Stimulated activated CD8-positive, alpha-beta memory T cell treated with anti-CD3 and anti-CD28 coated beads, Interleukin-7, amount 100 ng/mL, for 1 hour (primary cell): ENCODE data around the gene PCSK2.

Experiments
- DNase-seq, 2 donors: peaks; one replicate each; pipeline ENCODE4 v3.0.0-alpha.2; 2020; ENCODE audit warnings: low read depth in 2 of 2

PCSK2 gene

DNA sequence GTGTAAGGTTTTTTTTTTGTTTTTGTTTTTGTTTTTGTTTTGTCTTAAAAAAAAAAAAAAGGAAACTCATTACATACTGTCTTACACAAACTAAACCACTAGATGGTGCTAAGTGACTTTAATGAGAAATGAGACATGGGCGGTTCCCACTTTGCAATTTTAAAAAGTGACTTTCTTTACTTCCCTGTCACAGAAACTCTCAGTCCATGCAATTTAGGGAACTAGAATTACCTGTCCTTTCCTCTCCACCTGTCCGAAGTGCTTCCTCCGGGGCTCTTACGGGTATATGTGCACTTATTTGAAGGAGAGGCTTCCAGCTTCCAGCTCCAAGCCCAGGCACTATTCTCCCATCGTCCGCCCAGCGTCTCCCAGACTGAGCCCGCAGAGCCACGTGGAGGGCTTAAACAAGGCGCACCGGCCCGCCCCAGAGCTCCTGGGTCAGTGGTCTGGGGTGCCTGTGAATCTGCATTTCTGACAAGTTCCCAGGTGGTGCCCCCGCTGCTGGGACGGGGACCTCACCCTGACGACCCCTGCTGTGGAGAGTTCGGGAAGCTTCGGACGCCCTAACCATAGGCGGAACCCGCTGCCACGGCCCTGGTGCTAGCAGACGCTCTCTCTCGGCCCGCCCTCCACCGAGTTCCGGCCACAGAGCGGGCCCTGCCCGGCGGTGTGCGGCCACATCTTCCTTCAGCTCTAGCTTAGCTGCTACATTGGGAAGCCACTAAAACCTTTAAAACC lies 278.2 kb downstream of the PCSK2 start:
- peak in 1 of 2 donors; percentile 26 for DNase-seq

DNA sequence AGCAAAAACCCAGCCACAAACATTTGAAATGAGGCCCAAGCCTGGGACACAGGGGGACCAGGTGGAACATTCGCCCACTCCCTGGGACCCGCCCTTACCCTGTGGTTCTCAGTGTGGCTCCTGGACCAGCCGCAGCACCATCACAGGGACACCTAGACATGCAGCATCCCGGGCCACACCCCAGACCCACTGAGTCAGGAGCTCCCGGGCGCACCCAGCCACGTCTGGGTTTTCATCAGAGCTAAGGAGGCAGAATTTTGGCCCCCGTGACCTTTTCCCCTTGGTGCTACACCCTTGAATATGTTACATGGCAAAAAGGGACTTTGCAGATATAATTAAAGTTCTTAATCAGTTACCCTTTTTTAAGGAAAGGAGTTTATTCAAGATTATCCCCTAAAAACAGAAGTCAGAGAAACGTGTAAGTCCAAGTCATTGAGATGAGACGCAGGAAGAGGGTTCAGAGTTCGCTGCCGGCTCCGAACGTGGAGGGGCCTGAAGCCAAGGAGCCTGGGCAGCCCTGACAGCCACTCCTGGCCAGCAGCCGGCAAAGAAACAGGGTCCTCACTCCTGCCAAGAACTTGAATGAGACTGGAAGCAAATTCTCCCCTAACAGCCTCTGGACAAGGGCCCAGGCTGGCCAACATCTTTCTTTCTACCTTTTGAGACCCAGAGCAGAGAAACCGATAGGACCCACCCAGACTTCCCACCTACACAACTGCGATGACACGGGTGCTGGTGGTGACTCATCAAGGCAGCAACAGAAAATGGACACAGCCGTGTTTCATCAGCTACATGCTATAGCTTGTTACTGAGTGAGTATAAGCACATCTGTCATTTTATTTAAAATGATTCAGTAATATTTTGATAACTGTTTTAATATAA lies 279.0 kb downstream of the PCSK2 start:
- peak in 1 of 2 donors; percentile 9 for DNase-seq

DNA sequence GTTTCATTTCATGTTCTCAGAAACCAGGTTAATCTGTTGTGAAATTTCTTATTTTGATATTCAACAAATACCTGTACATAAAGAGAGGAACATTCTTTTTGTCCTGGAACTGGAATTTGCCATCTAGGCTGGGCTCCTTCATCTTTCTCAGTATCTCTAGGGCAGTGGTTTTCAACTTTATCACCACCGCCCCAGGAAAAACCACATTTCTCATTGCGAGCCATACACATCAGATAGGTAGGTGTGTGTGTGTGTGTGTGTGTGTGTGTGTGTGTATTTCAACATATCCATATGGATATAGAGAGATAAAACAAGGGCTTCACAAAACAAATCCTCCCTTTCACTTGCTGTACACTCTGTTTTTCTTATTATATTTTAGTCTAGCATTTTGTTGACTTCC lies 280.2 kb downstream of the PCSK2 start:
- DNase-seq: no peak

DNA sequence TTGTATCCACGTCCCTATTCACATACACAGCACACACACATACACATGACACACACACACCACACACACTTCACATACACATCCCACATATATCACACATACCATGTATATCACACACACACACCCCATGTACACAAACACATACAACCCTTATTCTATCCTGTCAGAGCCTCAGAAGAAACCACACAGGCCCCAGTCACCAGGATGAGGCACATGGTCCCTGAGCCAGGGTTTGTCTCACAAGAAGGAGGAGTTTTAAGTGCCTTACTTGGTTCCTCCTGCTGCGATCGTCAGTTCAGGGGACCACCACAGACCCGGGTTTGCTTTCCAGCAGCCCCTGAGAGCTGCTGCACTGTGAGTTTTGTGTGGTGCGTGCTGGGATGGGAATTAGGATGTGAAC lies 280.7 kb downstream of the PCSK2 start:
- no peak for DNase-seq

DNA sequence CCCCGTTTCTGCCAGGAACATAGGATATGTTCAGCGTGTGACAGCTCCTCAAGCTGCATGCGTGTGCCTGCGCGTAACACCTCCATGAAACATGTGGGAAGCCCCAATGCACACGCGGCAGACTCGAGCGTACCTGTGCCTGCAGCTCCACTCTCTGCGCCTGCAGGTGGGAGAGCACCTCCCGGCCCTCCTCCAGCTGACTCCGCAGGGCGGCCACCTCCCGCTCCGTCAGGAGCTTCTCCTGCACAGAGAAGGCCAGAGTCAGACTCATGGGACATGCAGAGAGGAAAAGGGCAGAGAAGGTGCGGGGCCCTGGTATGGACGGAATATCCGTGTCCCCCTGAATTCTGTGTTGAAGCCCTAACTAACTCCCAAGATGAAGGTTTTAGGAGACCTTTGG lies 281.9 kb downstream of the PCSK2 start:
- no peak for DNase-seq

DNA sequence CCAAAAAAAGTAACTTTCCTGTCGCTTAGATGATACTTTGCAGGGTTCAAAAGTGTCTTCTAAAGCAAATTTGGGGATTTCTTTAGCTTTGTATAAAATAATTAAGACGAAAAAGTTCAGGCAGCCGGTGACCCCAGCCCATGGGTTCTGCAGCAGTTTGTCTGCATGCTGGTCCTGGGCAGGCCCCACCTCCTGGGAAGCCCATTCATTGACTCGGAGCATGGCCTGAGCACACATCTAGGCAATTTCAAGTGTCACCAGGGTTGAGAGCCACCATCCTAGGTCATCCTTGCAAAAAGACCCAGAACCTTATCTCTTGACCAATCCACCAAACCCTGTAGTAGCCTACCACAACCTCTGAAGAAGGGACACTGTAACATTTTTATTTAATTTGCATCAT lies 283.7 kb downstream of the PCSK2 start:
- no peak for DNase-seq

DNA sequence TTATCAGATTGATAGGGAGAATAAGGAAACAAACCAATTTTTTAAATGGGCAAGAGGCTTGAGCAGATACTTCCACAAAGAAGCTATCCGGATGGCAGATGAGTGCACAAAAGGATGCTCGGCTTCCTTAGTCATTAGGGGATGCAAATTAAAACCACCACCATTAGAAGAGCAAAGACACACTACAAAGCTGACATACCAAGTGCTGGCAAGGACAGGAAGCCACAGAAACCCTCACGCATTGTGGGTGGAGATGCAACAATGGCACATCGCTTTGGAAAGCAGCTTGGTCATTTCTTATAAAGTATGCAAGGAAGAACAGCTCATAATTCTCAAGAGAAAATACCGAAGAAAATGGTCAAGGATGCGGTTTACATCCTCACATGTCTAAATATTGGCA lies 284.6 kb downstream of the PCSK2 start:
- DNase-seq: no peak

DNA sequence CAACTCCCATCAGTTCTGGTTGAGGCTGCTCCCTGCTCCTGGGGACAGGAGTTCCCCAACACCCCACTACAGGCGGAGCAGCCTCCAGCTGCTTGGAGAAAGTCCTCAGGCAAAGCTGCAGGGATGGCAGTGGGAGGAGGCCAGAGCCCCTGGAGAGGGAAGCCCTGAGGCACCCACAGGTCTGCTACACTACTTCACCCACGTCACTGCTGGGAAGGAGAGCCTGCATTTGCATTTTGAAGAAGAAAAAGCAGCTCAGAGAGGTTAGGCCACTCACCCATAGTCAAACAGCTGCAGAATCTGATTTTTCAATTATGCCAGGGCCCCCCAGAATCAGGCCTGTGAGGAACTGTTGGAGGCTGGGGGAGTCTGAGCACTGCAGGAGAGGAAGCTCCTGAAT lies 287.1 kb downstream of the PCSK2 start:
- no peak for DNase-seq

DNA sequence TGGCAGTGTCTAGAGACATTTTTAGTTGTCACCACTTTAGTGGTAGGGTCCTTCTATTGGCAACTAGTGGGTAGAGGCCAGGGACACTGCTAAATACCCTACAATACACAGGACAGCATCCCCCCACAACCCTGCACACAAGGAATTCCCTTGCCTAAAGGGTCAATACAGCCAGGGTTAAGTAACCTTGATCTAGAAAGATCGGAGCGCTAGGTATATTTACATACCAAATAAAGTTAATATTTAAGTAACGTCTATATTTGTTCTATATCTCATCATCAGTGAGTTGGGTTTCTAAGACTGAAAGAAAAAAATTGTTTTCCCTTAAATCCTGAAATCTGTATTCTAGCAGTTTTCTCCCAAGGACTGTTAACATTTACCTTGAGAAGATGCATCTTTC lies 288.2 kb downstream of the PCSK2 start:
- no peak for DNase-seq

DNA sequence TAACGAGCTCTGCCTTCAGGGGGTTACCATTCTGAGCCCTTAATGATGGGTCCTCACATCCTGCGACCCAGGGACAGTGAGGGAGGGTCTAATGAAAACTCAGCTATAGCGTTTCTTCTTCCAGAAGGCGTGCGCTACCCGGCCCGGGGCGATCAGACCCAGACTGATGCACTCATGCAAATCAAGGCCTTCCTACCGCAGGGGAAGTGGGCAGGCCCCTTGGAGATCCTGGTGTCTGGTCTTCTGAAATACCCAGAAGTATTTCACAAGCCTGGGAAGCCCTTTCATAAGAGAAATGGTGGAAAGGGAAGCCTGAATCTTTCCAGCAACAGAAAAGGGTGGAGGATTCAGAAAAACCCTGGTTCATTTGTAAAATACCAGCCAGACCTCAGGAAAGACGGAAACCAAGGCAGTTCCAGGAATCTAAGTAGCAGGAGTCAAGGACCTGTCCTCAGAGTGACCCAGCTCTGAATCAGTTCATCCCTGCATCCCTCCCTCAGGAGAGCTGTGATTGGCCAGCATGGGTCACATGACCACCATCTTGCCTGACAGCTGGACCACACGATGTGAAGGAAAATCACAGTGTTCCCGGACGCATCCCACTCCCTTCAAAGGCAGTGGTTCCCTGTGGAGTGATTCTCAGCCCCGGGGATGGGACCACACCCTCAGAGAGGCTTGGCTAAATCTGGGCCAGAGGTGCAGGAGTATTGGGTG lies 291.7 kb downstream of the PCSK2 start:
- DNase-seq: no peak

DNA sequence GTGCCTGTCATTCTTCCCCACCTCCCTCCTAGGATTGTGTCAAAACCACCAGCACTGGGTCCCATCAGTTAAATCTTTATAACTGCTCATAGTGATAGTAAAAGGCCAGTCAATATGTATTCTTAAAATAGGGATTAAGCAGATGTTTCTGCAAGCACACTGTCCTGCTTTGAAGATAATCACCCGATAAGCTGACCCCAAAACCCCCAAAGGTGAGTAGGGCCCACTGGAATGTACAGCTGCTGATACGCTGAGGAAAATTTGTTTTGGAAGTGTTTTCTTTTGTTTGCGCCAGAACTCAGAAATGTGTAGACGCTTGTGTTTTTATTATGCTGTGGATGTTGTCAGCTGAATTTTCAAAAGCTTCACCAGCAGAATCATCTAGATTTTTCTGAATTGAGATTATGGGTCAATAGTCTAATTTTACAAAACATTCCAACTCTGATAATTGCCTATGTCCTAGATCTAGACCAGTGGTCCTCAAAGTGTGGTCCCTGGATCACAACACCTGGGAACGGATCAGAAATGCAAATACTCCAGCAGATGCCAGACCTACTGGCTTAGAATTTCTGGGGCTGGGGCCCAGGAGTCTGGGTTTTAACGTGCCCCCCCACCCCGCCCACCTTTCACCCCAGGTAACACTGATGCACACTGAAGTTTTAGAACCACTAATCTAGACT lies 292.9 kb downstream of the PCSK2 start:
- DNase-seq: no peak

DNA sequence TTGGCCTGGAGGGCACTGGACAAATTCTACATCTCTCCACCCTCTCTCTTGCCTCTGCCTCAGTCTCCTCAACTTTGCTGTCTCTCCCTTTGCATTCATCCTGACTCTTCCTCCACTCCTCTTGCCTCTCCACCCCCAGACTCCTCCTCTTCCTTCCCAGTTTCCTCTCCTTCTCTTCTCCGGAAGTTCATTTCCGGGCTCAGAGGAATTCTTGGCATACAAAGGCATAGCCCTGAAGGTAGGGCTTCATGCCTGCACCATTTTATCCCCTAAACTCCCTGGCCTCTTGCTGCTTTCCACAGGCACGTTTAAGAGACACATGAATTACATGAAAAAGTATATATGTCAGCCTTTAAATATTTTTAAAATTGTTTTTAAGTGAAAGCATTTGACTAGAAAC lies 293.7 kb downstream of the PCSK2 start:
- no peak for DNase-seq

DNA sequence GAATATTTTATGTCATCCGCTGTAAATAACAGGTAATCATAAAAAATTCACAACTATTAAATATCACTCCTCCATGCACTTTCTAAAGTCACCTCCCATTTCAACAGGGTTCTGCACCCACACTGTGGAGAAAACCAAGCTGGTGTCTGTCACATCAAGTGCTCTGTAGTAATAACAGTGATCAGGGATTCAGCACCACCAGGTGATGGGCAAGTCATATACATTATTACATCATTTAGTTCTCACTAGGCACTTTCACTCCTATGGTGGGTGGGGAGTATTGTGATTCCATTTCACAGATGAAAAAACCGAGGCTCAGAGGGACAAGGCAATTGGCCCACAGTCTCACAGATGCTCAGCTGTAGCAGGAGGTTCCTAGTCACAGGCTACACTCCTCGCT lies 295.7 kb downstream of the PCSK2 start:
- no peak for DNase-seq

DNA sequence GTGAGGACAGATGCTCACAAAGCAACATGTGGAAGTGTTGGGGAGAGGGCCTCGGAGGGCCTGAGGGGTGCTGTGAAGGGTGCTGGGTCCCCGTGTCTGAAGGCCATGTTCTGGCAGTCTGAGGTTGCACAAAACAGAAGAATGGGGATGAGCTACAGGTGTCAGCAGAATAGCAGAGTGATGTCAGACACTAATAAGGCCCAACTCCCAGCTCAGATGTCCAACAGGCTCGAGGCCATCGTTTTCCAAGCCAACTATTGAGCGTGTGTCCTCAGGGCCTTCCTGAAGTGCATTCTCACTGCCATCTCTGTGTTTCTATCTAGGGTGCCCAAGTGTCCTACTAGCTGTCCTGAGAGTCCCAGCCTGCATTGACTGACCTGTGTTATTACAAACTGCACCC lies 296.5 kb downstream of the PCSK2 start:
- no peak for DNase-seq

DNA sequence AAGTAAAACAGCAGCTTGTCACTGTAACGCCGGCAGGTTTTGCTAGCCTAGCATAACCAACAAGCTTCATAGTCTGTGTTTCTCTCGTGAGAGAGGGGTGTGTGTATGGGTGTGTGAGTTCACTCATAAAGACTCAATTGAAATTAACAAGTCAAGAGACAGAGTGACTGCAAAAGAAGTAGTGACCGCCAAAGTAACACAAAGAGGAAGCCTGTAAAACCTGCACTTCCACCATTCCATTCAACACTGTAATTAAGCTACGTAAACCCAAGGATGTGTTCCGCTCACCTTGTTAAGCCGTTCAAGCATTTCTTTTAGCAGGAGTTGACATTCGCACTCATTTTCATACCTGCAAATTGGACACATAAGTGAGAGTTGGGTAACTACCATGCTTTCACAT lies 297.7 kb downstream of the PCSK2 start:
- DNase-seq: no peak

DNA sequence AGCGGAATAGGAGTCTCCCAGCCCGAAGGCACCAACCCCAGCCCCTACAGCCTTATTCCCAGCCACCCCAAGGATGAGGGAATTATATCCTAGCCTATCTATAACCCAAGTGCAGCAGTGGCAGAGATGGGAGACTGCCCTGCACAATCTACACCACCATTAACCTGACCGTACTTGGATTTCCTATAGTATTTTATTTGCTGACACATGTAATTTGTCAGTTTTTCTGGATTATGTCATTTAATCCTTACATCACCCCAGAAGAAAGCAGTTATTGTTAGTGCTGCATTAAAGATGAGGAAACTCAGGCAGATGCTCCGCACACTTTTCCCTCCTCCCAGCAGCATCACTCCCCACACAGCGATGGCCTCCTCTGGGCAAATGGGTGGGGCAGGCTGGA lies 298.3 kb downstream of the PCSK2 start:
- no peak for DNase-seq

DNA sequence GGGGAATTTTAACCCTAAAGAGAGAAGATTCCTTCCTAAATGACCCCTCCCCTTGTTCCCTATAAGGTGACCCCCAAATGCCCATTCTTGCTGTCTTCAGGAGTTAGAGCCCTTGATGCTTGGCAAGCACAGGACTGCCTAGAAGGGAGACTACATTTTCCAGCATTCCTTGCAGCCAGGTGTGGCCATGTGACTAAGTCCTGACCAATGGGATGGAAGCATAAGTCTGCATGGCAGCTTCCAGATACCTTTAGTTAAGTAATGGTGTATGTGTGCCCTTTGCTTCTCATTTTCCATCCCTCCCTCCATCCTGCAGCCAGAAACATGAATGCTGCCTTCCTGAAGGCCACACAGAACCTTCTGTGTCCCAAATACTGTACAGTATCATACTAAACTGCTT lies 298.8 kb downstream of the PCSK2 start:
- no peak for DNase-seq

DNA sequence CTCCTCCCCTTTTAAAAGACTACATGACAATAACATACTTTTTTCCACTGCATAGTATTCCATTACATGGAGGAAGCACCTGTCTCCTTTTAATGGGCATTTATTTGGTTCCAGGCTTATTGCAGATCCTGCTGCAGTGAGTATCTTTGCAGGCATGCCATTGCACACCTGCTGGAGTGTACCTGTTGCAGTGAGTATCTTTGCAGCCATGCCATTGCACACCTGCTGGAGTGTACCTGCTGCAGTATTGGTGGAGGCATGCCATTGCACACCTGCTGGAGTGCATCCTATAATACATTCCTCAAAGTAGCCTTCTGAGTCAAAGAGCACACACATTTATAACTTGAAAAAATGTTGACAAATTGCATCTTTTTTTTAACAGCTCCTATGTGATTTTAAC lies 302.7 kb downstream of the PCSK2 start:
- DNase-seq: no peak

DNA sequence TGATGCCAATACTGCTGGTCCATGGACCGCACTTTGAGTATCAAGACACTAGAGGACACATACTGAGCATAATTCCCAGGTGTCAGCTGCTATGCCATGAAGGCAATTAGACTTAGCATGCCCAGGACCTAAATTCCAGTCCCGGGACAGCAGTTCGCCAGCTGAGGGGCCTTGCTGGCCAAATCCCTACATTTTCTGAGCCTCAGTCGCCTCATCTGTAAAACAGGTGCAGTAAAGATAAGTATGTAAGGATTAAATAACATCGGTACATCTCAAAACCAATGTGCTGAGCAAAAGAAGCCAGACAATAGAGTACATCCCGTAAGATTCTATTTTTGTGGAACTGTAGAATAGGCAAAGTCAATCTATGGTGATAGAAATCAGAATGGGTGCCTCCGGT lies 303.3 kb downstream of the PCSK2 start:
- no peak for DNase-seq

DNA sequence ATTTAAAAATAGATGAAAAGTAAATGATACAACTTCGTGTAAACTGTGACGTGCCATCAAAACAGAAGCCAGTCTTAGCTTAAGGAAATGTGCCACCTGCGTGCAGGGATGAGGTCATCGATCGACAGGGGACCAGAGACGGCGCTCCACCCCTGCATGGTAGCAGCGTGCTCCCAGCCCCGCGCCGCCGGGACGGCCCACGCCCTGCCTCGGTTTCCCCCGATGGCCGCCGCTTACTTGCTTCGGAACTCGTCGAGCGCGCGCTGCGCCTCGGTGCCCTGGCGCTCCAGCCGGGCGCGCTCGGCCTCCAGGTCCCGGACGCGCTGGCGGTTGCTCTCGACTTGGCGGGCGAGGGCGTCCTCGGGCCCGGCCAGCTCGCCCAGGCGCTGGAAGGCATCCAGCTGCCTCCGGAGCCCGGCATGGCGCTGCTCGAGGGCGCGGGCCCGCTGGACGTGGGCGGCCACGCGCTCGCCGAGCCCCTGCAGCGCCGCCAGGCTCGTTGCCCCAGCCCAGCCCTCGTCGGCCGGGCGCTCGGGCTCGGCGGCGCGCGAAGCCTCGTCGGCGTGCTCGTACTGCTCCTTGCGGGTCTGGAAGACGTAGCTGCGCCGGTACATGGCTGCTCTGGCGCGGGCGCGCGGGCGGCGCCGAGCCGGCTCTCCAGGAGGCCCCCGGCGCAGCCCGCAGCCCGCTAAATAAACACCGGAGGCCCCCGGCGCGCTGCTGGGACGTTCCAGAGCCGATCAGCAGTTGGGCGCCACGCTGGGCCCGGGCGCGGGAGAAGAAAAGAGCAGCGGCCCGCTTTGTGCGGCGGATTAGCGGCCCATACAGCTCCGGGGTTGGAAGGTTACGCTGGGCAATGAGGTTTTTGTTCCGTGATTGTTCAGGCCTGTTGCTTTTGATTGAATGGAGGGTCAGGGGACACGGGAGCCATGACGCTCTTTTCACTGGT lies 304.1 kb downstream of the PCSK2 start, which contains the start of gene BFSP1:
Gene BFSP1 (minus strand): TSS at position 664 of the 949 bp plus-strand sequence. CDS start 50 bp downstream, at position 614.
- DNase-seq: peak in 1 of 2 donors; percentile 1

DNA sequence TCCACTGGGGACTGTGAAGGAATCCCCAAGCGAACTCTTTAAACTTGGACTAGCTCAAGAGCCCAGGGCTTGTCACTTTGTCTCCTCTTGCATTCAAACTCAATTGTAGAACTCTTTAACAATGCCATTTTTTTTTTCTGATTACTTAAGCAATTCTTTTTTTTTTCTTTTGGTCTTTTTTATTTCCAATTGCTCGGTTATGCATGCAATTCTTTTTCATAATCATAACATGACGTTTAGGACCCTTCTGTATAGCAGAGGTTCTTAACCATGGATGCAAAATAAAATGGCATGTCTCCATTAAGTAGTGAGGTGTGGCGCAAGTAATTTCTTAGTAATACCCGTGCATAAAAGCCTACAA lies 304.8 kb downstream of the PCSK2 start:
- no peak for DNase-seq
